IMR-90 (cell line): ENCODE results near the gene PLXDC1. TPM values are rescaled to one million over a fixed set of nuclear protein-coding genes. Genes with fewer than 3 reads are reported as not detected.

Experiments
- ATAC-seq: fragments of 200-7000 bp; cut with Tn5 transposase; 2 replicates; pipeline ENCODE4 v1.9.1; 2020; ENCODE audit warnings: low read depth, mild to moderate bottlenecking, moderate library complexity
- BruUV-seq: library from RNA; stranded (reverse); fragments of 400-500 nt; replicated peaks from 2 replicates; lab custom pipeline; 2021; lab: Mats Ljungman, UMichigan
- CTCF ChIA-PET: fragments of 300-600 bp; formaldehyde crosslinking; extraction: SDS; loops from one replicate; lab custom pipeline; 2021; ENCODE audit warnings: antibody characterized with exemption; lab: Yijun Ruan, JAX
- POLR2A ChIA-PET: fragments of 300-600 bp; sonication (Branson Sonifier 250); formaldehyde crosslinking; loops from one replicate; lab custom pipeline; 2022; ENCODE audit warnings: antibody characterized with exemption; ENCODE audit not compliant: unreplicated experiment; lab: Charles Lee
- DNase-seq: peaks from one replicate; pipeline ENCODE4 v3.0.0; 2013
- H2AFZ ChIP-seq: replicated peaks from 2 replicates; pipeline ENCODE3; 2013; ENCODE audit warnings: low read length, mild to moderate bottlenecking; ENCODE audit not compliant: poor library complexity
- H2AK5ac ChIP-seq: 2 replicates; pipeline ENCODE4 v1.6.1; 2013; ENCODE audit warnings: low read depth, low read length, inconsistent platforms
- H2AK9ac ChIP-seq: replicated peaks from 2 replicates; pipeline ENCODE3; 2013; ENCODE audit warnings: mild to moderate bottlenecking, low read depth, low read length, moderate library complexity; ENCODE audit not compliant: poor library complexity
- H2BK120ac ChIP-seq: 2 replicates; pipeline ENCODE4 v1.6.1; 2013; ENCODE audit warnings: low read depth, low read length, inconsistent platforms
- H2BK15ac ChIP-seq: 3 replicates; pipeline ENCODE4 v1.6.1; 2013; ENCODE audit warnings: low read depth, low read length, inconsistent platforms
- H2BK20ac ChIP-seq: 2 replicates; pipeline ENCODE4 v1.6.1; 2013; ENCODE audit warnings: low read depth, mild to moderate bottlenecking, inconsistent platforms, low read length, moderate library complexity
- H2BK5ac ChIP-seq: 2 replicates; pipeline ENCODE4 v1.6.1; 2013; ENCODE audit warnings: mild to moderate bottlenecking, low read depth, low read length, inconsistent platforms; ENCODE audit not compliant: poor library complexity, severe bottlenecking
- H3K14ac ChIP-seq: replicated peaks from 2 replicates; pipeline ENCODE4 v1.6.1; 2013; ENCODE audit warnings: low read depth, low read length, inconsistent platforms
- H3K18ac ChIP-seq: 2 replicates; pipeline ENCODE4 v1.6.1; 2013; ENCODE audit warnings: low read depth, low read length, control low read depth
- H3K23ac ChIP-seq: 2 replicates; pipeline ENCODE4 v1.6.1; 2013; ENCODE audit warnings: low read depth, low read length, inconsistent platforms
- H3K27ac ChIP-seq: 2 replicates; pipeline ENCODE4 v1.5.1; 2013; ENCODE audit warnings: mild to moderate bottlenecking, control low read depth, low read length; ENCODE audit not compliant: insufficient read depth
- H3K27me3 ChIP-seq: 2 replicates; pipeline ENCODE4 v1.6.1; 2013; ENCODE audit warnings: low read length; ENCODE audit not compliant: control insufficient read depth, insufficient read depth
- H3K36me3 ChIP-seq: 2 replicates; pipeline ENCODE4 v1.6.1; 2013; ENCODE audit warnings: low read length, mixed read lengths; ENCODE audit not compliant: control insufficient read depth, insufficient read depth
- H3K4ac ChIP-seq: 2 replicates; pipeline ENCODE4 v1.6.1; 2013; ENCODE audit warnings: low read depth, low read length, inconsistent platforms
- H3K4me1 ChIP-seq: 2 replicates; pipeline ENCODE4 v1.6.1; 2013; ENCODE audit warnings: low read length, mixed read lengths; ENCODE audit not compliant: control insufficient read depth, insufficient read depth
- H3K4me2 ChIP-seq: 2 replicates; pipeline ENCODE4 v1.6.1; 2013; ENCODE audit warnings: low read depth, mild to moderate bottlenecking, control low read depth, low read length, moderate library complexity
- H3K4me3 ChIP-seq: 2 replicates; pipeline ENCODE4 v1.5.1; 2013; ENCODE audit warnings: low read depth, mild to moderate bottlenecking, control low read depth, low read length, moderate library complexity; ENCODE audit not compliant: insufficient read depth
- H3K56ac ChIP-seq: 2 replicates; pipeline ENCODE4 v1.6.1; 2013; ENCODE audit warnings: low read length, inconsistent platforms; ENCODE audit not compliant: insufficient read depth; ENCODE audit errors: extremely low read depth
- H3K79me1 ChIP-seq, 2 experiments: 2 replicates each; pipeline ENCODE4 v1.6.1; 2013; ENCODE audit warnings: low read length in 2 of 2, inconsistent platforms in 1 of 2, low read depth in 1 of 2
- H3K9ac ChIP-seq: 2 replicates; pipeline ENCODE4 v1.6.1; 2013; ENCODE audit warnings: low read depth, low read length, control low read depth
- H3K9me1 ChIP-seq: 2 replicates; pipeline ENCODE4 v1.6.1; 2013; ENCODE audit warnings: low read length, inconsistent platforms; ENCODE audit not compliant: insufficient read depth
- H3K9me3 ChIP-seq: 2 replicates; pipeline ENCODE4 v1.6.1; 2013; ENCODE audit warnings: low read length; ENCODE audit not compliant: control insufficient read depth, insufficient read depth
- H4K20me1 ChIP-seq: 2 replicates; pipeline ENCODE4 v1.6.1; 2013; ENCODE audit warnings: low read length, inconsistent platforms; ENCODE audit not compliant: insufficient read depth
- H4K5ac ChIP-seq: 2 replicates; pipeline ENCODE4 v1.6.1; 2013; ENCODE audit warnings: mild to moderate bottlenecking, low read depth, low read length, control low read depth
- H4K8ac ChIP-seq, 2 experiments: 2 replicates each; pipeline ENCODE4 v1.6.1; 2013; ENCODE audit warnings: low read depth in 2 of 2, low read length in 2 of 2, control low read depth in 1 of 2, inconsistent platforms in 1 of 2
- H4K91ac ChIP-seq: 2 replicates; pipeline ENCODE4 v1.6.1; 2013; ENCODE audit warnings: low read depth, low read length, inconsistent platforms; ENCODE audit not compliant: insufficient read depth
- BHLHE40 ChIP-seq: fragments of 150-350 bp; IDR thresholded peaks from 2 replicates; pipeline ENCODE4 v1.6.1; 2016; ENCODE audit warnings: mild to moderate bottlenecking, low read depth, low read length
- CEBPB ChIP-seq: IDR thresholded peaks from 2 replicates; pipeline ENCODE4 v1.6.1; 2012; ENCODE audit warnings: low read depth, low read length, improper control_type of control experiment
- CHD1 ChIP-seq: IDR thresholded peaks from 2 replicates; pipeline ENCODE4 v1.6.1; 2012; ENCODE audit warnings: low read depth, low read length, improper control_type of control experiment
- FOS ChIP-seq: fragments of 150-350 bp; IDR thresholded peaks from 2 replicates; pipeline ENCODE4 v1.6.1; 2016; ENCODE audit warnings: low read depth, low read length
- MAFK ChIP-seq: IDR thresholded peaks from 2 replicates; pipeline ENCODE4 v1.6.1; 2012; ENCODE audit warnings: low read depth, low read length, improper control_type of control experiment
- MAZ ChIP-seq: IDR thresholded peaks from 2 replicates; pipeline ENCODE4 v1.6.1; 2012; ENCODE audit warnings: low read depth, mild to moderate bottlenecking, low read length, improper control_type of control experiment, moderate library complexity, borderline replicate concordance
- MXI1 ChIP-seq: IDR thresholded peaks from 2 replicates; pipeline ENCODE4 v1.6.1; 2012; ENCODE audit warnings: low read depth, mild to moderate bottlenecking, low read length, moderate library complexity, borderline replicate concordance
- NFE2L2 ChIP-seq: fragments of 150-350 bp; IDR thresholded peaks from 2 replicates; pipeline ENCODE4 v1.6.1; 2016; ENCODE audit warnings: low read depth, mild to moderate bottlenecking, low read length
- POLR2A ChIP-seq: IDR thresholded peaks from 2 replicates; pipeline ENCODE4 v1.6.1; 2012; ENCODE audit warnings: mild to moderate bottlenecking, low read depth, low read length
- RAD21 ChIP-seq: IDR thresholded peaks from 2 replicates; pipeline ENCODE4 v1.6.1; 2012; ENCODE audit warnings: low read length, improper control_type of control experiment
- RCOR1 ChIP-seq: IDR thresholded peaks from 2 replicates; pipeline ENCODE4 v1.6.1; 2012; ENCODE audit warnings: mild to moderate bottlenecking, low read length, improper control_type of control experiment; ENCODE audit not compliant: insufficient replicate concordance
- RFX5 ChIP-seq: IDR thresholded peaks from 2 replicates; pipeline ENCODE4 v1.8.0; 2012; ENCODE audit warnings: low read depth, mild to moderate bottlenecking, low read length, moderate library complexity
- SMC3 ChIP-seq: fragments of 150-350 bp; IDR thresholded peaks from 2 replicates; pipeline ENCODE4 v1.6.1; 2016; ENCODE audit warnings: low read depth, mild to moderate bottlenecking, antibody characterized with exemption, low read length, moderate library complexity
- WGBS, 2 experiments: methylation state at CpG; one replicate each; pipeline versions ENCODE4 v1.1.5 to v1.1.7; 2013; ENCODE audit warnings: missing lambda C conversion rate in 2 of 2; ENCODE audit not compliant: insufficient read length in 1 of 2; ENCODE audit errors: extremely low coverage in 2 of 2; 5-methylcytosine and 5-hydroxymethylcytosine counted together
- dilution Hi-C: fragments of 300-500 bp; cut with HindIII; formaldehyde crosslinking; loops from one replicate; pipeline ENCODE4 v1.14.3; 2018; ENCODE audit warnings: low sequenced_read_pairs; ENCODE audit not compliant: unreplicated experiment
- in situ Hi-C: fragments of 300-500 bp; cut with MboI; formaldehyde crosslinking; loops from 3 replicates; pipeline ENCODE4 v1.14.3; 2019; ENCODE audit warnings: low sequenced_read_pairs, inconsistent platforms, mixed read lengths
- intact Hi-C: fragments of 100-400 bp; cut with micrococcal nuclease; formaldehyde crosslinking; loops from 2 replicates; pipeline ENCODE4 v1.10.0; 2022
- polyA plus RNA-seq, 3 experiments: library from polyadenylated mRNA; depleted of rRNA; stranded (reverse); fragments of >200 nt; gene quantifications; 2 replicates each; pipeline ENCODE4 v1.2.3, GENCODE V29; 2012; ENCODE audit warnings: low replicate concordance in 1 of 3
- total RNA-seq: library from RNA; depleted of rRNA; stranded (reverse); fragments of >200 nt; gene quantifications from 2 replicates; pipeline ENCODE4 v1.2.3, GENCODE V29; 2012
- TF ChIP-seq, protein P1 (sequence below): conservative IDR thresholded peaks from 2 replicates; pipeline ENCODE4 v1.5.1; 2012; ENCODE audit warnings: mild to moderate bottlenecking, low read depth, low read length, improper control_type of control experiment
- TF ChIP-seq, protein P2 (sequence below): fragments of 150-350 bp; IDR thresholded peaks from 2 replicates; pipeline ENCODE4 v1.6.1; 2016; ENCODE audit warnings: low read depth, mild to moderate bottlenecking, low read length, moderate library complexity, borderline replicate concordance

PLXDC1 gene
- total and polyA plus RNA-seq, 2 of the 4 experiments (the other 2 are of a cell fraction) = under 0.01 to 0.50 TPM

DNA sequence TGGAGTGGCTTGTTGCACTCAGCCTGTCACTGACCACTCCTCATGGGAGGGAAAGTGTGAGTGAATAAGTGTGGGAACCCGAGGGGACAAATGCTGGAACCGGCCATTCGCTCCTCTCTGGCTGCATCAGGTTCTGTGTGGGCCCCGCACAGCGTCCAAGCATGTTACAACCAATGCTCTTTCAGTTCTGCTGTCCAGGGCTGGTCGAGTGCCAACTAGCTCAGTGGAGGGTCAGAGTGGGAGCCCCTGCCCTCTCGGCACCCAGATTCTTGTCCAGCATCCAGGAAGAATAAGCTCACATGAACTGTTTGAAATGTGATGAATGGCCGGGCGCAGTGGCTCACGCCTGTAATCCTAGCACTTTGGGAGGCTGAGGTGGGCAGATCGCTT lies 135.9 kb downstream of the PLXDC1 start:
- Histone ChIP-seq H3K56ac (no peak overlapping the region), H4K91ac (no peak overlapping the region), H3K14ac (no peak overlapping the region), H3K9me1 (no peaks in the 10 kb centered on the region), H2BK15ac (no peak overlapping the region), H4K20me1 (no peaks in the 10 kb centered on the region), H3K27ac (no peak overlapping the region), H3K4me3 (no peak overlapping the region), H4K5ac (no peak overlapping the region), H3K9me3 (peaks cover 4% of the 10 kb centered on the region), H3K36me3 (no peaks in the 10 kb centered on the region), H3K27me3 (no peaks in the 10 kb centered on the region; the same call in 1 of the 2 replicates), H4K8ac (no peak overlapping the region), H2BK5ac (no peak overlapping the region), H2AFZ (no peak overlapping the region), H2BK20ac (no peak overlapping the region), H3K23ac (no peak overlapping the region), H2AK9ac (no peak overlapping the region), H3K79me1 (no peaks in the 10 kb centered on the region), H2AK5ac (peak overlapping the region; percentile 75; the same call in 1 of the 2 replicates), H3K4me2 (no peak overlapping the region), H3K4ac (no peak overlapping the region), H3K18ac (no peak overlapping the region), H3K9ac (no peak overlapping the region), H3K4me1 (peaks cover 6% of the 10 kb centered on the region), H2BK120ac (no peak overlapping the region)
- intact Hi-C loops = no loop called here
- no peak for ATAC-seq
- no peak for DNase-seq
- CTCF ChIA-PET = no interaction called here
- in situ Hi-C loops = no loop called here
- TF ChIP-seq, protein P1, sequence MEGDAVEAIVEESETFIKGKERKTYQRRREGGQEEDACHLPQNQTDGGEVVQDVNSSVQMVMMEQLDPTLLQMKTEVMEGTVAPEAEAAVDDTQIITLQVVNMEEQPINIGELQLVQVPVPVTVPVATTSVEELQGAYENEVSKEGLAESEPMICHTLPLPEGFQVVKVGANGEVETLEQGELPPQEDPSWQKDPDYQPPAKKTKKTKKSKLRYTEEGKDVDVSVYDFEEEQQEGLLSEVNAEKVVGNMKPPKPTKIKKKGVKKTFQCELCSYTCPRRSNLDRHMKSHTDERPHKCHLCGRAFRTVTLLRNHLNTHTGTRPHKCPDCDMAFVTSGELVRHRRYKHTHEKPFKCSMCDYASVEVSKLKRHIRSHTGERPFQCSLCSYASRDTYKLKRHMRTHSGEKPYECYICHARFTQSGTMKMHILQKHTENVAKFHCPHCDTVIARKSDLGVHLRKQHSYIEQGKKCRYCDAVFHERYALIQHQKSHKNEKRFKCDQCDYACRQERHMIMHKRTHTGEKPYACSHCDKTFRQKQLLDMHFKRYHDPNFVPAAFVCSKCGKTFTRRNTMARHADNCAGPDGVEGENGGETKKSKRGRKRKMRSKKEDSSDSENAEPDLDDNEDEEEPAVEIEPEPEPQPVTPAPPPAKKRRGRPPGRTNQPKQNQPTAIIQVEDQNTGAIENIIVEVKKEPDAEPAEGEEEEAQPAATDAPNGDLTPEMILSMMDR = no peak
- TF ChIP-seq, protein P2, sequence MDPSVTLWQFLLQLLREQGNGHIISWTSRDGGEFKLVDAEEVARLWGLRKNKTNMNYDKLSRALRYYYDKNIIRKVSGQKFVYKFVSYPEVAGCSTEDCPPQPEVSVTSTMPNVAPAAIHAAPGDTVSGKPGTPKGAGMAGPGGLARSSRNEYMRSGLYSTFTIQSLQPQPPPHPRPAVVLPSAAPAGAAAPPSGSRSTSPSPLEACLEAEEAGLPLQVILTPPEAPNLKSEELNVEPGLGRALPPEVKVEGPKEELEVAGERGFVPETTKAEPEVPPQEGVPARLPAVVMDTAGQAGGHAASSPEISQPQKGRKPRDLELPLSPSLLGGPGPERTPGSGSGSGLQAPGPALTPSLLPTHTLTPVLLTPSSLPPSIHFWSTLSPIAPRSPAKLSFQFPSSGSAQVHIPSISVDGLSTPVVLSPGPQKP = no peak
- TF ChIP-seq NFE2L2 (no peak), MAFK (no peak), CEBPB (no peak), MXI1 (no peak), RFX5 (no peak), FOS (no peak), CHD1 (no peak), MAZ (no peak), RCOR1 (no peak), POLR2A (no peak), SMC3 (no peak), BHLHE40 (no peak), RAD21 (no peak)
- WGBS, 2 experiments = 82% methylated on average over 5 of the region's 11 CpGs; no CpG with 5 or more reads in 1 of the 2 experiments
- POLR2A ChIA-PET = no interaction called here
- no TSS peak for BruUV-seq
- dilution Hi-C loops = no loop called here
